HT1080 (cell line): ENCODE measurements around the gene NLRP1. TPM values are rescaled to one million over a fixed set of nuclear protein-coding genes. Genes with fewer than 3 reads are reported as not detected.
A peak's percentile ranks its signal among the peaks of the same experiment; 100 is the strongest.
"Not testable (repeated sequence)": the region's sequence is repeated elsewhere in the genome, so short reads cannot be mapped to it uniquely, and the experiment has no call there.

Experiments used
- DNase-seq: peaks from one replicate; pipeline ENCODE4 v3.0.0-alpha.2; 2015; ENCODE audit warnings: low read depth
- total RNA-seq: library from RNA; depleted of rRNA; stranded (reverse); fragments of >200 nt; shearing (Covaris generic); gene quantifications from 2 replicates; pipeline ENCODE4 v1.2.3, GENCODE V29; 2014

NLRP1 gene
- total RNA-seq, 1 experiment from 2014 or later, result 15.9 TPM

DNA sequence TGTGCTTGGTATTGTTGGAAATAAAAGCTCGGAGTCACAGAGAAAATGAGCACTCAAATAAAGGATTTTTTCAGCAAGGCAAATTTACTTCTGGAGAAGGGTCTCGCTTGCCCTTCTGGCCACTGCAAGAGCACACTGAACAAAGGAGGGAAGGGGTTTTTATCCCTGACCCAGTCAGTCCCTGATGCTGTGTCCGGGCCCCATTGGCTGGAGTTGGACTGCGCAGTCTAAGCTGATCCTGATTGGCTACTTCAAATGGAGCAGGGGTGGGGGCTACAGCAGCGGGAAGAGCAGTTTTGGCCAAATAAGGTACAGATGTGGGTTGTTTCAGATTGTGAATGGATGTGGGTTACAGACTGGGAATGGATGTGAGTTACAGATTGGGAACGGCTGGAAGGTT lies 4.3 kb upstream of the NLRP1 start:
- no peak for DNase-seq

DNA sequence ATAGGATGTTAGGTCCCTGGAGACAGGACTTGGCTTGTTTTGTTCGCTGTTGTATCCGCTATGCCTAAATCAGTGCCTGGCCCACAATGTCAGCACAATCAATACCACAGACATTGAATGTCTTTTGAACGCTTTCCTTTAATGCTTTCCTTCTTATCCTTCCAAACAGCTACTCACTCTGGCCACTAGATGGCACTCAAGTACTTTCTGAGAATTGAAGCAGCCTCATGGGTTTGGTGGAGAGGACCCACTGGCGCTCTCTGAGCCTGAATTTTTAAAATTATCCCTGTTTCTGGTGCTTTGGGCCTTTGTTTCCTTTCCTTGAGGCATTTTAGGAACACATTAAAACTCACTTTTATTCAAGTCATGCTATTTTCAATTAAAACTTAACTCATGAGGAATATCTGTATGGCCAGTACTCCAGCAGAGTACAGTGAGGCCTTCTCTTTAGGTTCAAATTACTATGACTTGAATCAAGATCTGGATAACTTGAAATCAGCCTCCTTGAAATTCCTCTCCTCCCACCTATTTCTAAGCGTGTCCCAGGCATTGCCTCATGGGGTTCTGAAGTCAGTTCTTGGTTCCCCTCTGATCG lies 3.2 kb upstream of the NLRP1 start:
- peak; percentile 53 for DNase-seq

DNA sequence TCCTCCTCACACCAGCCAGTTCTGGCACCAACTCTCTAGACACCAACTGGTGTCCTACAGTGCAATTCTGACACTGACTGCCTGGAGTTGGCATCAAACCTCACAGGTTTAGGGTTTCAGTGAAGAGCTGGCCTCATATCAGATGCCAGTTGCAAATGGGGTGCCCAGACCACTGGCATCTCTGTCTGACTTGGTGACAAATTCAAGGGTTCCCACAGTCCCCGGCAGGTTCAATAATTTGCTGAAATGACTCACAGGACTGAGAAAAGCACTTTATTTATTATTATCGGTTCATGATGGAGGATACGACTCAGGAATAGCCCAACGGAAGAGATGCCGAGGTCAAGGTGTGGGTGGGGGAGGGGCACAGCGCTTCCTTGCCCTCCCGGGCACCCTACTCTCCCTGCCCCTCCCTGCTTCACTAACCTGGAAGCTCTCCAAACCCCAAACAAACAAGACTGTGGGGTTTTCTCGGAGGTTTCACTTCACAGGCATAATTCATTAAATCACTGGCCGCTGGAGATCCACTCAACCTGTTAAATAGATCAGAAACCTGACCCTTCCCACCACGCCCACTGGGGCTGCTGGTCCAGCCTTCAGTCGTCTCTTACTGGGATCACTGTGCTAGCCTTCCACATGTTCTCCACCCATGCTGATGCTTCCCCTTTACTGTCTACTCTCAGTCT lies 1.7 kb upstream of the NLRP1 start:
- peak; percentile 11 for DNase-seq

DNA sequence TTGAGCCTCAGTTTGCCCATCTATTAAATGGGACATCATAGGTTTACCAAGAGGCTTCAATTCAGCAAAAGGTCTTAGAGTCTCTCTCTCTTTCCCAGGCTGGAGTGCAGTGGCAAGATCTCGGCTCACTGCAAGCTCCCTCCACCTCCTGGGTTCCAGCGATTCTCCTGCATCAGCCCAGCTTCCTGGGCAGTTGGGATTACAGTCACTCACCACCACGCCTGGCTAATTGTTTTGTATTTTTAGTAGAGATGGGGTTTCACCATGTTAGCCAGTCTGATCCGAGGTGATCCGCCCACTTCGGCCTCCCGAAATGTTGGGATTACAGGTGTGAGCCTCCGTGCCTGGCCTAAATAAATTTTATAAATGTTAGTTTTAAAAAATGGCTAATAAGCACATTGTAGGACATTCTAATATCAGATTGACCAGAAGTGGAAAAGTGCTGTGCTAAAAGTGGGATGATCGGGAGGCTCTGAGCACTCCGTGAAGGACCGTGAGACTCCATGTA lies 1.0 kb upstream of the NLRP1 start:
- no peak for DNase-seq

DNA sequence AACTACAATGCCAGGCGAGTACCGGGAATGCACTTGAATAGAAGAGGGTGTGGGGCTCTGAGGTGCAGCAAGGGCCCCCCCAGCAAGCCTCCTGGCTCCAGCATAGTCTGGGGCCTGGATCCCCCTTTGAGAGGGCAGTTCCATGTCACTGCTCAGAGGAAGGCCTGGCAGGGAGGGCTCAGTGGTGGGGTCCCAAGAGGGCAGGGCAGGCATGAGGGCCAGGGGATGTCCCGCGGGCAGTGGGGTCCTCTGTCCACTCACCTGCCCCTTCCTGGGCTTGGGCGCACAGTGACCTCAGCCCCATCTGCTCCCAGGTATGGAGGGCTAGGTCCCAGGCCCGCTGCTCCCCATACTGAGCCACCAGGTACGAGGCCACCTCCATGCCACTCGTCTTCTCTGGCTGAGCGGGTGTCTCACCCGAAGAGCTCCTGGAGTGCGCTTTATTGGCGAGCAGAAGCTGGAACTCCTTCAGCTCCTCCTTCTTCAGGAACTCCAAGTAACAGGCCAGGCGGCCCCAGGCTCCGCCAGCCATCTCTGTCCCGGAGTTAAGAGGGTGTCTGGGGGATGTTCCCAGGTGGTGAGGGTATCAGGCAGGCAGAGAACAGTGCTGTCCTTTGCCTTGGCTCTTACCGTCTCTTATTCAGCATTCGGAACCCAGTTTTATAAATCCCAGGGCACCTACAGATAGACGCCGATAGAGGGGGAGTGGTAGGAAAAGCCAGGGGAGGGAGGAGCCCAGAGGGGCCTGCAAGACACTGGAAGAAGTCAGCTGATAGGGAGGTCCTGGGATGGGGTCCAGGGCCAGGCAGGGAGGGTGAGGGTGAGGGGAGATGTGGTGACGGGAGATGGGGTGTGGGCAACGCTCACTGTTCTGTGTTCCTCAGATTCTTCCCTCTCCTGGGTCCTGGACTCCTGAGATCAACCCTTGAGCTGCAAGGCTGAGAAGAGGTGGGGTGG lies 605 bp downstream of the NLRP1 start:
- DNase-seq, result no peak

DNA sequence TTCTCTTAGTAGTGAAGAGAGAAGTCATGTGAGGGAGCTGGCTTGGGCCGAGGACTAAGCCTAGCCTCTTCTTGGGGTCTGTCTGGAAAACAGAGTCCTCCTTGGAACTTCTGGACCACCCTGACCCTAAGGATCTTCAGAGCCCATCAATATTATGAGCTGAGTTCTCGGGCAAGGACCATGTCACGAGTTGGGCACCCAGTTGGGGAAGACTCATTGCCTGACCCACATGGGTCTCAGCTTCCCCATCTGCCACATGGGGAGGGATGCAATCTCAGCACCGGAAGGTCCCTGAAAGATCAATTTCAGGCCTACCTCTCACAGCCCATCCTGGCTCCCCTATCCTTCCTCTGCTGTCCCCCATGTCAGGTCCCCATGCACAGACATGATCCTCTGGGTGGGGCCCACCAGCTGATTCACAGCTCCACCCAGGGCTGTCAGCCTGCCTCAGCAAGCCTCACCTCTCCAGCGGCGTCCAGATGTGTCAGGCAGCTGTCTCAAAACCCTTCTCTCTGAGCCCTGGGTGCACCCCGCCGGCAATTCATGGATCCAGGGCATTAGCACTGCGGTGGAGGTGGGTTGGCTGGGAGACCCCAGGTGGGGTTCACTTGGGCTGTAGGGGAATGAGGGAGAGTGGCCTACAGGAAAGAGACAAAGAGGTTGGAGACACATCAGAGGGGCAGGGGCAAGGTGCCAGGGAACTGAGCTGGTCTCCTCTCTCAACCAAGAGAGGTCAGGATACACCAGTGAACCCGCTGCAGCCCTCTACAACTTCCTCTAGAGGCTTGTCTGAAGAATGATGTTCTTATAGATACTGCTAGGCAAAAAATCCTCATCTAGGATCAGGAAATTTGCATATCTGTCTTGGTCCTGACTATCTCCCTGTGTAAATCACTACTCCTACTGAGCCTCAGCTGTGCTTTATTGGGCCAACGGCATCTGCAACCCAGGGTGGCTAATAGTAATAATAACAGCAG lies 1.8 kb downstream of the NLRP1 start:
- DNase-seq, result no peak

DNA sequence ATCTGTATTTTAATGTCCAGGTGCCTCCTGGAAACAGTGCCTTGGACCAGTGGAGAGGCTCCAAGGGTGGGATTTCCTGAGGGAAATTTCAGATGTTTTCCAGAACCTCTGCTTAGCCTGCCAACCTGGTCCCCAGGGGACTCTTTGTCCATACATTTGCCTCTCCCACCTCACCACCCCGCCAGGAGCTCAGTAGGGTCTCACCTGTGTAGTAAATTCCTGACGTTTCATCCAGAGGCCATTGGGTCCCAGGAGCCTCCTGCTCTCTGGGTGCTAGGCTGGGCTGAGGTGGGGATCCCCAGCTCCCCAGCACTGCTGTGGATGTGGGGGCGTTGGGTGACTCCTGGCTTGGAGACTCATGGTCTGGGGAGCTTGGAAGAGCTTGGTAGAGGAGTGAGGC lies 2.7 kb downstream of the NLRP1 start:
- DNase-seq, result no peak

DNA sequence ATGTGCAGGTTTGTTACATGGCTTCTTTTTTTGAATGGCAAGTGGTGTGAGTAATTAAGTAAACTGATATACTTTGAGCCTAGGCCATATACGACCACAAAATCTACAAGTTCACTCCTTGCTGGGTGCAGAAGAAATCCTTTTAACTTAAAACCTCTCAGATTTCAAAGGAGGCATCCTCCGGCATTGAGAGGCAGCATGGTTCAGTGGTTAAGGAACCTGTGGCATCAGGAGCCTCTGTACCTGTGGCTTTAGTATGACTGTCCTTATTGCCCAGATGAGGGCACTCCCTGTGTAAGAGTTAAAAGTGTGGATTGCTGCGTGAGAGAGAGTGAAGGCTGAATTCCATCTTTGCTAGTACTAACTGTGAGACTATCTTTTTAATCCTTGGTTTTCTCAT lies 3.3 kb downstream of the NLRP1 start:
- no peak for DNase-seq

DNA sequence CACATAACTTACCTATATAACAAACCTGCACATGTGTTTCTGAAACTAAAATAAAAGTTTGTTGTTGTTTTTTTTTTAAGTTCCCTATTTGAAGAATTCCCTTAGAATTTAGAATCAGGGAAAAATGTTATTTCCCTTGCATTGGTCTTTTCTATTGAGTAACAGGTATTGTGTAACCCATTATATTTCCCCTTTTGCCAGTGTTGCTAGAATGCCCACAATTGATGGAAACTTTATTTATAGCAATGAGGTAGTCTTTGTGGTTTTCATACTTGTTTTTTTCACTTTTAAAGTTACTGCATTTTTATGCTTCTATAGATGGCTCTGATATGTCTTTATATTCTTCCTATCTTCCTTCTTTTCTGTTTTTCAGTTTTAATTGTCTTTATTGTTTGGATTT lies 3.9 kb downstream of the NLRP1 start:
- no peak for DNase-seq

DNA sequence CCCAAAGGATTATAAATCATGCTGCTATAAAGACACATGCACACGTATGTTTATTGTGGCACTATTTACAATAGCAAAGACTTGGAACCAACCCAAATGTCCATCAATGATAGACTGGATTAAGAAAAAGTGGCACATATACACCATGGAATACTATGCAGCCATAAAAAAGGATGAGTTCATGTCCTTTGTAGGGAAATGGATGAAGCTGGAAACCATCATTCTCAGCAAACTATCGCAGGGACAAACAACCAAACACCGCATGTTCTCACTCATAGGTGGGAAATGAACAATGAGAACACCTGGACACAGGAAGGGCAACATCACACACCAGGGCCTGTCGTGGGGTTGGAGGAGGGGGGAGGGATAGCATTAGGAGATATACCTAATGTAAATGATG lies 5.5 kb downstream of the NLRP1 start:
- DNase-seq, result not testable (repeated sequence)

DNA sequence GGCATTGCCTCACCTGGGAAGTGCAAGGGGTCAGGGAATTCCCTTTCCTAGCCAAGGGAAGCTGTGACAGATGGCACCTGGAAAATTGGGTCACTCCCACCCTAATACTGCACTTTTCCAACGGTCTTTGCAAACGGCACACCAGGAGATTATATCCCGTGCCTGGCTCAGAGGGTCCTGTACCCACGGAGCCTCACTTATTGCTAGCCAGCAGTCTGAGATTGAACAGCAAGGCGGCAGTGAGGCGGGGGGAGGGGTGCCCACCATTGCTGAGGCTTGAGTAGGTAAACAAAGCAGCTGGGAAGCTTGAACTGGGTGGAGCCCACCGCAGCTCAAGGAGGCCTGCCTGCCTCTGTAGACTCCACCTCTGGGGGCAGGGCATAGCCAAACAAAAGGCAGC lies 11.3 kb downstream of the NLRP1 start:
- DNase-seq, result not testable (repeated sequence)

DNA sequence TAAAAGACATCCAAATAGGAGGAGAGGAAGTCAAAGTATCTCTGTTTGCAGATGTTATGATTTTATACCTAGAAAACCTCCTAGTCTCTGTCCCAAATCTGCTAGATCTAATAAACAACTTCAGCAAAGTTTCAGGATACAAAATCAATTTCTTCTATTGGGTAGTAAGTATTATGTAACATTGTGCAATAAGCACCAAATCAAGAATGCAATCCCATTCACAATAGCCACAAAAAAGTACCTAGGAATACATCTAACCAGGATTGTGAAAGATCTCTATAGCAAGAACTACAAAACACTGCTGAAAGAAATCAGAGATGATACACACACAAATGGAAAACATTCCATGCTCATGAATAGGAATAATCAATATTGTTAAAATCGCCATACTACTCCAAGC lies 13.0 kb downstream of the NLRP1 start:
- DNase-seq, result no peak

DNA sequence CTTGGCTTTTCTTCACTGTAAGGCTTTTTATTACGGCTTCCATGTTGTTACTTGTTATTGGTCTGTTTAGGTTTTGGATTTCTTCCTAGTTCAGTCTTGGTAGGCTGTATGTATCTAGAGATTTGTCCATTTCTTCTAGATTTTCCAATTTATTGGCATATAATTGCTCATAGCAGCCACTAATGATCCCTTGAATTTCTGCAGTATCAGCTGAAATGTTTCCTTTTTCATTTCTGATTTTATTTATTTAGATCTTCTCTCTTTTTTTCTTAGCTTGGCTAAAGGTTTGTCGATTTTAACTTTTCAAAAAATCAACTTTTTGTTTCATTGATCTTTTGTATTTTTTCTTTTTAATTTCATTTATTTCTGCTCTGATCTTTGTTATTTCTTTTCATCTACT lies 18.5 kb downstream of the NLRP1 start:
- DNase-seq, result no peak

DNA sequence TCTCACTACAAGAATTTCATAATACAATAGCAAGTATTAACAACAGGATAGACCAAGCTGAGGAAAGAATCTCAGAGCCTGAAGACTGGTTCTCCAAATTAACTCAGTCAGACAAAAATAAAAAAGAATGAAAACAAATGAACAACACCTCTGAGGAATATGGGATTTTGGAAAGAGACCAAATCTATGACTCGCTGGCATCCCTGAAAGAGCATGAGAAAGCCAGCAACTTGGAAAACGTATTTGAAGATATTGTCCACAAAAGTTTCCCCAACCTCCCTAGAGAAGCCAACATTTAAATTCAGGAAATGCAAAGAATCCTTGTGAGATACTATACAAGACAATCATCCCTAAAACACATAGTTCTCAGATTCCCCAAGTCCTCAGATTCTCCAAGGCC lies 20.9 kb downstream of the NLRP1 start:
- peak; percentile 36 for DNase-seq

DNA sequence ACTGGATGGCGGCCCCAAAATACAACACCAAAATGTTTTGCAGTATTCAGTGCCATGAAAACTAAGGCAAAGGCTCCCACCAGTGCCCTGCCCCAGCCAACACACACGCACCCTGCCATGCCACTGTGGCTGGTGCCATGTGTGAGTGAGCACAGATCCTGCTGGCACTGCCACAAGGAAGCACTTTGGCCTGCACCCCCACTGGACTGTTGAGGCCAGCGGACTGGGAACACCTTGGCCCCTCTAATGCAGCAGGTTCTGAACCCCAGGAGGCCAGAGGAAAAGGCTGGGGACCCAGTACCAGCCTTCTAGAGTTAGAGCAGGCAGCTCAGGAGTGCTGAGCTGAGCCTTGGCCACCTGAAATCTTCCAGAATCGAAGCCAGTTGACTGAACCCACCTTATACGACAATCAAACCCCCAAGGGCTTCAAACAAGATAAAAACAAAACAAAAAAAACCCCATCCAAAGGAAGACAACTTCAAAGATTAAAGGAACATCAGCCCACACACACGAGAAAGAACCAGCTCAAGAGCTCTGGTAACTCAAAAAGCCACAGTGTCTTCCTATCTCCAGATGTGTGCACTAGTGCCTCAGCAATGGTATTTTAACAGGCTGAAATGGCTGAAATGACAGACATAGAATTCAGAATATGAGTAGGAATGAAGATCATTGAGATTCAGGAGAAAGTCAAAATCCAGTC lies 21.5 kb downstream of the NLRP1 start:
- DNase-seq, result no peak

DNA sequence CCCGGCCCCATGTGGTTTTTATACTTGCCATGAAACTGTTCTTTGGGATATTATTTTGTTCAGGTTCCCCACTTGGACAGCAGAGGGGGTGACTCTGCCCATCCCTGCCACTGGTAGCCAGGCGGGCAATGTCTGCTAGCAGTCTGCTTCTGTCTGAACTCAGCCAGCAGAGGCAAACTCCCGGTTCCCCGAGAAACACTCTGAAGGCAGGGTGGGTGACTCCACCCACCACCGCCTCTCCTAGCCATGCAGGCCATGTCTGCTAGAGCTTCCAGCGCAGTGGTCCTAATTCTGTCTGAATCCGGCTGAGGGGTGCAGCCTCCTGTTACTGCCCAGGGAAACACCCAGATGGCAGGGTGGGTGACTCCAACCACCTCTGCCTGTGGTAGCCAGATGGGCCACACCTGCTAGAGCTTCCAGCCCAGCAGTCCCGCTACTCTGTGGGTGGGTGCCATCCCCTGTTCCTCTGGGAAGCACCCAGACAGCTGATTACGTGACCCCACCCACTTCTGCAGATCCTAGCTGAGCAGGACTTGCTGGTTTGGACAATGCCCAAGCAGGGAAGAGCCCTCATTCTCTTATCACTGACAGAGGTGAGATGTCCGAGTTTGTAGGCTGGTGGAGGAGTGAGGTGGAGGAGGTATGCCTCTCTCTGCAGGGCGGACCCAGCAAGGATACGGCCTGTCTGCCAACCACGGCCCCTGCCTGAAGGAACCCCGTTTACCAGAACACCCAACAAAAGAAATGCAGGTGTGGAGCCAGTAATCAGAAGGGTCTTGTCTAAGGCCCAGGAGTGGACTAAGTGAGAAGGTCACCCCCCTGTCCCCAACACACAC lies 22.4 kb downstream of the NLRP1 start:
- no peak for DNase-seq

DNA sequence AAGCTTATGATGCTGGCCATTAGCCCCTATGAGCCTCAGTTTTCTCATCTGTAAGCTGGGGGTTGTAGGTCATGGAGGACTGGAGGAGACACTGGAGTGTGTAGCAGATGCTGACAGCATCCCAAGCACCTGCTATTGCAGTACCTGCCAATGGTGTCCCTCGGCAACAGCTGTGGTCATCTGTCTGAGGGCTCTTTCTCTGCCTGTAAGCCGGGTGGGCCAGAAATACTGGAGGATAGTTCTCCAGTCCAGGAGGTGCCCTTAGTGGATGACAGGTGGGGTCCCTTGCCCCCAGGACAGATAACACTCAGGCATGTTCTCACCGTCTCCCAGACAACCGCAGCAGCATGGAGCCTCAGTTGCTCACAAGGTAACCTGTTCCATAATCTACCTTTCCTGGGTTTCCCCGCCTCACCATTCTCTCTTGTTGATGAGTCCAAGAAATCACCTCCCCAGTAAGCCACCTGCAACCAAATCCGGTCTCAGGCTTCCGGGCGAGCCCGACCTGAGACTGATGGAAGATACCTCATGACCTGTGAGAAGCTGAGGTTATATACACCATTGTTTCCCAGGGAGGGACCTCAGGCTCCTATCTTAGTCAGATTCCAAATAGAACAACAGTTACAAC lies 23.8 kb downstream of the NLRP1 start:
- DNase-seq, result no peak

DNA sequence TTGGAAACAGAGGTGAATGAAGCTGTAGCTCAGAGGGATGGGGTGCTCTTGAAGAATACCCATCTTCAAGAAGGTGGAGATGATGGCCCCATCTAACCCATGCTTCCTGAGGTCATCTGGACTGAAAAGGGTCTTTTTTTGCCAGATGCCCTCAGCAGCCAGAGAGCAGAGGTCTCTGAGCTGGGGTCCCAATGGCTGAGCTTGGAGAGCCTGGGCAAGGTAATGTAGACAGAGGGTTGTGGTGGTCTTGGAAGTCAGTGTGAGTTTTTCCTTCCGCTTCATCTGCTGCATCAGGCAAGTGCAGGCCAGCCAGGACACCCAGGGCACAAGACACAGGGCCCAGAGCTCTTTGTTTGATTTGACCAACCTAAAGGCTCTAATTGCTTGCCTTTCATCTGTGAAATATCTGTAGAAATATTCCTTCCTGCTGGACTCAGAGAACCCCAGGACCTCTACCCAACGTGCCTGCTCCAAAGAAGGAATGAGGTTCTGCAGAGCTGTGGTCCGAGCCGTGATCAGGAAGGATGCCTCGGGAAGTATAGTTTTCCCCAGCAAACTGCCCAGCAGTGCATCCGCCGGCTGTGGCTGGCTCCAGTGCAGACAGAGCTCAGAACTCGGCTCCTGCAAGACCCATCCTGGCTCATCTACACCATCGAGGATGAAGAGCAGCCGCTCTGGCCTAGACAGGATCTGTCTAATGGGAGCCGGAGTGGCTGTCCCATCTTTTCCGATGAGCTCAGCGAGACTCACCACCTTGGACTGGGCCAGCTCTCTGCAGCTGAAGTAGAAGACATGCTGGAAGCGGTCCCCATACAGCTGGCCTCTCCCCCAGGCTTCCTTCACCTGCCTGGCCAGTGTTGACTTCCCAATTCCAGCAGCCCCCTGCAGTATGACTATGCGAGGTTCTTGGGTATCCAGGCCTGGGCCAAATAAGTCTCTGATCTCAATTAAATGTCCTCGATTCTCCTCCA lies 25.2 kb downstream of the NLRP1 start:
- DNase-seq, result no peak
